ENCODE data around the gene CCSAP. TPM values are rescaled to one million over a fixed set of nuclear protein-coding genes. Genes with fewer than 3 reads are reported as not detected.

Gene CCSAP, protein sequence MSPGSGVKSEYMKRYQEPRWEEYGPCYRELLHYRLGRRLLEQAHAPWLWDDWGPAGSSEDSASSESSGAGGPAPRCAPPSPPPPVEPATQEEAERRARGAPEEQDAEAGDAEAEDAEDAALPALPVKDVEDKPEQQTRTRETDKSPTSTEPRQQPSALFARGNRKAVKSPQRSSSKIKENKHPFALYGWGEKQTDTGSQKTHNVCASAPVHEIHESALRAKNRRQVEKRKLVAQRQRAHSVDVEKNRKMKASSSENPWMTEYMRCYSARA
- 1 to 10 TPM in 1 of 4 donors, under 1 TPM in 3; 0.44 to 1.1 (median 0.81) TPM for total RNA-seq

DNA sequence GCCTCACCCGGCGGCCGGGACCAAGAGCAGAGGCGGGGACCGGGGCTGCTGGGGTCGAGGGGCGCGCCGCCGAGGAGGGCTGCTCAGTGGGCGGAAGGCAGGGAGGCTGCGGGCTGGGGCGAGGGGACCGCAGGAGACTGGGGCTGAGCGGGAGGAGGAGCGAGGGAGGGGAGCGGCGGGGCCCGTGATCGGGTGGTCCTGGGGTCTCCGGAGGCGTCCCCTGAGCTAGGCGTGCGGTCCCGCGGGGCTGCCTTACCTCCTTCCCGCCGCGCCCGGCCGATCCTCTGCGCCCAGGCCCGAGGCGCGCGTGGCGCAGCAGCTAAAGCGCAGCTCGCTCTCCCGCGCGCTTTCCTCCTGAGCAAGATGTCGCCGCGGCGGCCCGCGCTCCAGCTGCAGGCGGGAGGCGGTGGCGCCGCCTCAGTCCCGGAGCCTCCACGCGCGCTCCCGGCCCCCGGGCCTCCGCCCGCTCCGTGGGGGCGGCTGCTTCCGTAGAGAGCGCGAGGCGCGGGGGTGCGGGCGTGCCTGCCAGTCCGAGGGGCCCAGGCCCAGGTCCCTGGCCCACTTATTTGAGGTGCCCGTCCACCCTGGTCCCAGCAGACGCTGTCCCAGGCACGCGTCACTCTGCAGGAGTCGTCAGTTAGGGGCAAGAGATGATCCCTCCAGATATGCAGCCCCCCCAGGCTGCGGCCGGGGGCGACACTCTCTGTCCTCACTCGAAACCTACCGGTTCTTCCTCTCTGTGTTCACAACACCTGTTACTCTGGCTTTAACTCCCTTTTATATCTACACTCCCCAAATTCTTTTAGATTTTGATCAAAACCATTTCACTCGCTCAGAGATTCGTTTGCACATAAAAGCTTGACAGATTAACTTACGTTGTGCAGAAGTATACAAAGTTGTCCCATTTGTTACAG is at the start of gene CCSAP:
Gene CCSAP, minus strand, starts transcription at position 392 of the 914 bp plus-strand sequence. CDS start 582 bp downstream, outside the sequence.
- Histone ChIP-seq H3K27me3 (no peaks in the 10 kb centered on the region), H3K4me3 (peak within 1 kb of the TSS; percentile 75 to 99 (median 88)), H3K36me3 (no peaks in the 10 kb centered on the region), H3K27ac (peak within 1 kb of the TSS; percentile 78 to 93 (median 88)), H3K4me1 (peaks cover 6 to 15% of the 10 kb centered on the region in 2 donors), H3K9me3 (no peaks in the 10 kb centered on the region)
- intact Hi-C loops (cut with DNase I; ENCODE audit: low total_unique reads) (loop anchor here (2.0 to 5.0 kb wide), 2 partner anchors 66 to 71 kb away; partner anchors contain the start of gene RAB4A), in situ Hi-C loops (cut with MboI; ENCODE audit: low sequenced_read_pairs in 4 of 4) (loop anchor here in 1 of 4 donors (10.0 kb wide), 1 partner anchor 68 kb away; the partner anchor contains the start of gene RAB4A)
- DNase-seq (peak in 1 of 2 donors; percentile 20), ATAC-seq (peak; percentile 63 to 64)
- TF ChIP-seq POLR2A (IDR thresholded peaks at IDR 0.05) = no peak
- TF ChIP-seq, protein P1, sequence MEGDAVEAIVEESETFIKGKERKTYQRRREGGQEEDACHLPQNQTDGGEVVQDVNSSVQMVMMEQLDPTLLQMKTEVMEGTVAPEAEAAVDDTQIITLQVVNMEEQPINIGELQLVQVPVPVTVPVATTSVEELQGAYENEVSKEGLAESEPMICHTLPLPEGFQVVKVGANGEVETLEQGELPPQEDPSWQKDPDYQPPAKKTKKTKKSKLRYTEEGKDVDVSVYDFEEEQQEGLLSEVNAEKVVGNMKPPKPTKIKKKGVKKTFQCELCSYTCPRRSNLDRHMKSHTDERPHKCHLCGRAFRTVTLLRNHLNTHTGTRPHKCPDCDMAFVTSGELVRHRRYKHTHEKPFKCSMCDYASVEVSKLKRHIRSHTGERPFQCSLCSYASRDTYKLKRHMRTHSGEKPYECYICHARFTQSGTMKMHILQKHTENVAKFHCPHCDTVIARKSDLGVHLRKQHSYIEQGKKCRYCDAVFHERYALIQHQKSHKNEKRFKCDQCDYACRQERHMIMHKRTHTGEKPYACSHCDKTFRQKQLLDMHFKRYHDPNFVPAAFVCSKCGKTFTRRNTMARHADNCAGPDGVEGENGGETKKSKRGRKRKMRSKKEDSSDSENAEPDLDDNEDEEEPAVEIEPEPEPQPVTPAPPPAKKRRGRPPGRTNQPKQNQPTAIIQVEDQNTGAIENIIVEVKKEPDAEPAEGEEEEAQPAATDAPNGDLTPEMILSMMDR (IDR thresholded peaks at IDR 0.05 in 4 of 5, conservative IDR thresholded peaks at IDR 0.05 in 1 of 5) = no peak

DNA sequence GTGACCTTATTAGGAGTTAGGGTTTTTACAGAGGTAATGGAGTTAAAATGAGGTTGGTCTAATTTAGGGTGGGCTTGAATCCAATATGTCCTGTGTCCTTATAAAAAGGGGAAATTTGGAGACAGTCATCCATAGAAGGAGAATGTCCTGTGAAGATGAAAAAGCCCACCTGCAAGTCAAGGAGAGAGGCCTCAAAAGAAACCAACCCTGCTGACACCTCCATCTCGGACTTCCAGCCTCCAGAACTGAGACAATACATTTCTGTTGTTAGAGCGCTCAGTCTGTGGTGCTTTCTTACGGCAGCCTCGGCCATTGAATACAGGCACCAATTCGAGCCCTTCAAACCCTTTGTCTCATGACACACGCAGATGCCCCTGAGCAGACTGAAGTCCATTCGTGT is 47.3 kb upstream of the CCSAP start:
- H3K27me3 ChIP-seq = no peaks in the 10 kb centered on the region
- no peak for DNase-seq

DNA sequence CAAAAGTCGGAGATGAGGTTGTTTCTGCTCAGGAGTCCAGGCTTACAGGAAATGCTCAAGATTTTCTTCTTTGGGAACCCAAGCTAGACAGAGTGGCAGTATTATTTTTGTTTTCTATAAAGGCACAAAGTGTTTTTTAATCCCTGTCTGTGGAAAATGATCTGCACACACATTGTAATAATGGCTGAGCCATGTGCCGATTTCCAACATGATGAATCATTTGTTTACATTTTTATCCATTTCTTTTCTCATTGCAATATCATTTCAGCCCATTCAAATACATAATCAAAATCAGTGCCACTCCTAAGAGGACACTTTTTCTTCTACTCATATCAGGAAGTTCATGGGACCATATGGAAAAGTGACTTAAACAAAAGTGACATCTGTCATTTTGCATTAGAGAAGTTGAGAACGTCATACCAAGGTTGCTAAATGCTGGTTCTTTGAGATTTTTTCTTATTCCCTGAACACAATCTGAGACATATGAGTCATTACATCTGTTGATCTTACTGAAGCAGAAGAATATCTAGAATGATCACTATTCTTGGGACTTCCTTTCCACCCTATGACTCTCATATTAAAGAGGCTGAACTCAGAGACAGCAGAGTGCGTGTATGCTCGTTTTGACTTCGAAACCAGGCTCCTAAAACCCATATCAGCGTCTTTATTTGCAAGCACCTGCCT is 46.2 kb upstream of the CCSAP start:
- intact Hi-C loops (cut with DNase I; ENCODE audit: low total_unique reads) (no loop called here), in situ Hi-C loops (cut with MboI; ENCODE audit: low sequenced_read_pairs in 4 of 4) (no loop called here)
- TF ChIP-seq, protein P1 (IDR thresholded peaks at IDR 0.05 in 4 of 5, conservative IDR thresholded peaks at IDR 0.05 in 1 of 5) = no peak
- TF ChIP-seq POLR2A (IDR thresholded peaks at IDR 0.05) = no peak
- H3K27ac ChIP-seq = no peak overlapping the region
- peaks cover 0 to 3% of the 10 kb centered on the region in 2 donors for H3K4me1 ChIP-seq
- H3K4me3 ChIP-seq = no peak overlapping the region
- H3K9me3 ChIP-seq = no peaks in the 10 kb centered on the region
- H3K36me3 ChIP-seq = no peaks in the 10 kb centered on the region
- H3K27me3 ChIP-seq = no peaks in the 10 kb centered on the region
- ATAC-seq (no peak), DNase-seq (no peak)

More for the DNA sequence above, 47.3 kb upstream of the CCSAP start:
- Histone ChIP-seq H3K9me3 (no peaks in the 10 kb centered on the region), H3K4me1 (peaks cover 0 to 3% of the 10 kb centered on the region in 2 donors), H3K27ac (no peak overlapping the region), H3K36me3 (no peaks in the 10 kb centered on the region), H3K4me3 (no peak overlapping the region)
- ATAC-seq = no peak
- intact Hi-C loops (cut with DNase I; ENCODE audit: low total_unique reads) = no loop called here
- in situ Hi-C loops (cut with MboI; ENCODE audit: low sequenced_read_pairs in 4 of 4) = no loop called here
- no peak for TF ChIP-seq POLR2A (IDR thresholded peaks at IDR 0.05)
- TF ChIP-seq, protein P1 (IDR thresholded peaks at IDR 0.05 in 4 of 5, conservative IDR thresholded peaks at IDR 0.05 in 1 of 5) = no peak

DNA sequence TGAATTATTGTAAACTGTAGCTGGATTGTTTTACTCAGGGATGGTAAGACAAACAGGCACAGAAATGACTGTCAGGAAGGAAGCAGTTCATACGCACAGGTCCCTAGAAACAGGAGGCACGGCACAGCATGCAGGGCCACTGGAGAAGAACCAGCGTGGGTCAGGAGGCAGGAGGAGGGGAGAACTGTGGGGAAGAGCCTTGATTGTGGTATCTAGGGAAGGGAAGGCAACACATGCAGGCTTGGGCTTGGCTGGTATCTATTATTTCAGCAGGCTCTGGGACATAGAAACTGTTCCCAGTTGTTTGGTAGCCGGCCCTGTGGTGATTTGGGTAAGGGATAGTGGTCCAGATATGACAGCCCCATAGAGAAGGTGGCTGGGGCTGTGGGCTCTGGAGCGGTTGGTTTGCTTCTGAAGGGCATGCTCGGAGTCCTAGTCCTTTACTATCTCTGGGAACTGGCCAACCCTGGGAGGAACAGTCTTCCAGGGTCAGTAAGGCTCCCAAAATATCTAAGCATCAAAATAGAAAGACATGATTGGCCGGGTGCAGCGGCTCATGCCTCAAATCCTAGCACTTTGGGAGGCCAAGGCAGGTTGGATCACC is 43.1 kb upstream of the CCSAP start:
- Histone ChIP-seq H3K27ac (no peak overlapping the region), H3K36me3 (no peaks in the 10 kb centered on the region), H3K9me3 (no peaks in the 10 kb centered on the region), H3K4me1 (peaks cover 7 to 11% of the 10 kb centered on the region in 2 donors), H3K4me3 (no peak overlapping the region), H3K27me3 (no peaks in the 10 kb centered on the region)
- no peak for DNase-seq
- intact Hi-C loops (cut with DNase I; ENCODE audit: low total_unique reads) = no loop called here
- in situ Hi-C loops (cut with MboI; ENCODE audit: low sequenced_read_pairs in 4 of 4) = no loop called here
- TF ChIP-seq, protein P1 (IDR thresholded peaks at IDR 0.05 in 4 of 5, conservative IDR thresholded peaks at IDR 0.05 in 1 of 5) = no peak
- TF ChIP-seq POLR2A (IDR thresholded peaks at IDR 0.05) = no peak
- no peak for ATAC-seq

Data from gastrocnemius medialis (tissue), 4 donors.